Smooth muscle cell (in vitro differentiated cells): ENCODE data around the gene OR5B2. TPM values are rescaled to one million over a fixed set of nuclear protein-coding genes. Genes with fewer than 3 reads are reported as not detected.

Experiments used
- DNase-seq: peaks from one replicate; lab custom pipeline; 2025; ENCODE audit not compliant: unreplicated experiment; lab: John Stamatoyannopoulos, UW
- H2AFZ ChIP-seq: fragments of 200-600 bp; sonication (generic); 2 replicates; pipeline ENCODE4 v1.6.0; 2016; ENCODE audit warnings: antibody characterized with exemption, low read depth, mild to moderate bottlenecking
- H3F3A ChIP-seq: fragments of 200-600 bp; sonication (generic); 2 replicates; pipeline ENCODE4 v1.6.0; 2017; ENCODE audit warnings: antibody characterized with exemption, low read depth
- H3K27ac ChIP-seq: fragments of 200-600 bp; sonication (generic); 2 replicates; pipeline ENCODE4 v1.5.1; 2016; ENCODE audit warnings: low read depth, mild to moderate bottlenecking
- H3K27me3 ChIP-seq: fragments of 200-600 bp; sonication (generic); 2 replicates; pipeline ENCODE4 v1.6.1; 2016; ENCODE audit warnings: low read depth, mild to moderate bottlenecking
- H3K36me3 ChIP-seq: fragments of 200-600 bp; sonication (generic); 2 replicates; pipeline ENCODE4 v1.5.1; 2016; ENCODE audit warnings: low read depth
- H3K4me1 ChIP-seq: fragments of 200-600 bp; sonication (generic); 2 replicates; pipeline ENCODE4 v1.5.1; 2016; ENCODE audit warnings: low read depth
- H3K4me2 ChIP-seq: fragments of 200-600 bp; sonication (generic); 2 replicates; pipeline ENCODE4 v1.6.0; 2016; ENCODE audit warnings: mild to moderate bottlenecking
- H3K4me3 ChIP-seq: fragments of 200-600 bp; sonication (generic); 2 replicates; pipeline ENCODE4 v1.5.1; 2016; ENCODE audit warnings: mild to moderate bottlenecking
- H3K79me2 ChIP-seq: fragments of 200-600 bp; sonication (generic); 2 replicates; pipeline ENCODE4 v1.6.0; 2016; ENCODE audit warnings: low read depth, mild to moderate bottlenecking
- H3K9ac ChIP-seq: fragments of 200-600 bp; sonication (generic); 2 replicates; pipeline ENCODE4 v1.6.0; 2016; ENCODE audit warnings: low read depth
- H3K9me3 ChIP-seq: fragments of 200-600 bp; sonication (generic); replicated peaks from 2 replicates; pipeline ENCODE4 v1.5.1; 2016; ENCODE audit warnings: low read depth
- H4K20me1 ChIP-seq: fragments of 200-600 bp; sonication (generic); 2 replicates; pipeline ENCODE4 v1.6.0; 2016; ENCODE audit warnings: low read depth
- CTCF ChIP-seq: fragments of 200-600 bp; sonication (generic); IDR thresholded peaks from 2 replicates; pipeline ENCODE4 v1.5.1; 2017; ENCODE audit warnings: borderline replicate concordance, mild to moderate bottlenecking, antibody characterized with exemption; ENCODE audit not compliant: insufficient read depth, poor library complexity, severe bottlenecking
- WGBS: methylation state at CpG from one replicate; pipeline ENCODE4 v1.1.7; 2016; ENCODE audit warnings: low lambda C conversion rate; 5-methylcytosine and 5-hydroxymethylcytosine counted together
- polyA plus RNA-seq: library from polyadenylated mRNA; unstranded; fragments of >200 nt; fragmentation: Nextera tagmentation; extraction: Ambion mirVana; gene quantifications from 2 replicates; pipeline ENCODE4 v1.2.1, GENCODE V29; 2016
- total RNA-seq: library from RNA; depleted of rRNA; stranded (reverse); fragments of >200 nt; gene quantifications from 2 replicates; pipeline ENCODE4 v1.2.3, GENCODE V29; 2014

OR5B2 gene
- total and polyA plus RNA-seq, 2 experiments from 2014 or later: not detected

- TF ChIP-seq CTCF: no peak
- WGBS: 53% methylated on average over 3 of the region's 3 CpGs
These were observed 23.7 kb upstream of the OR5B2 start for GRCh38 chr11:58451585-58451984.

GRCh38 chr11:58446294-58446693, 18.4 kb upstream of the OR5B2 start:
- no peaks in the 10 kb centered on the region for H4K20me1 ChIP-seq
- 93% methylated on average over 6 of the region's 6 CpGs for WGBS

More at GRCh38 chr11:58451585-58451984, 23.7 kb upstream of the OR5B2 start:
- Histone ChIP-seq H3K27ac (no peak overlapping the region), H3F3A (no peaks in the 10 kb centered on the region), H3K4me2 (no peak overlapping the region), H4K20me1 (no peaks in the 10 kb centered on the region), H3K36me3 (no peaks in the 10 kb centered on the region), H3K4me1 (no peaks in the 10 kb centered on the region), H3K9me3 (no peaks in the 10 kb centered on the region), H3K9ac (no peak overlapping the region), H3K27me3 (no peaks in the 10 kb centered on the region), H2AFZ (no peak overlapping the region), H3K4me3 (no peak overlapping the region), H3K79me2 (no peaks in the 10 kb centered on the region)
- no peak for DNase-seq

GRCh38 chr11:58444300-58444699, 16.4 kb upstream of the OR5B2 start:
- WGBS: 80% methylated on average over 2 of the region's 2 CpGs
- H3K27ac ChIP-seq: no peak overlapping the region
- DNase-seq: no peak
- no peaks in the 10 kb centered on the region for H3F3A ChIP-seq
- H3K4me3 ChIP-seq: no peak overlapping the region
- no peaks in the 10 kb centered on the region for H3K4me1 ChIP-seq
- no peaks in the 10 kb centered on the region for H3K36me3 ChIP-seq
- H3K27me3 ChIP-seq: no peaks in the 10 kb centered on the region
- H3K9ac ChIP-seq: no peak overlapping the region
- no peak overlapping the region for H2AFZ ChIP-seq
- no peaks in the 10 kb centered on the region for H3K9me3 ChIP-seq
- H3K79me2 ChIP-seq: no peaks in the 10 kb centered on the region
- H3K4me2 ChIP-seq: no peak overlapping the region
- no peak for TF ChIP-seq CTCF
- H4K20me1 ChIP-seq: no peaks in the 10 kb centered on the region

More at GRCh38 chr11:58446294-58446693, 18.4 kb upstream of the OR5B2 start:
- no peaks in the 10 kb centered on the region for H3K4me1 ChIP-seq
- H3K36me3 ChIP-seq: no peaks in the 10 kb centered on the region
- no peaks in the 10 kb centered on the region for H3K79me2 ChIP-seq
- DNase-seq: no peak
- no peak overlapping the region for H3K4me2 ChIP-seq
- no peaks in the 10 kb centered on the region for H3K9me3 ChIP-seq
- TF ChIP-seq CTCF: no peak
- no peaks in the 10 kb centered on the region for H3F3A ChIP-seq
- H2AFZ ChIP-seq: no peak overlapping the region
- no peak overlapping the region for H3K4me3 ChIP-seq
- no peak overlapping the region for H3K27ac ChIP-seq
- H3K9ac ChIP-seq: no peak overlapping the region
- no peaks in the 10 kb centered on the region for H3K27me3 ChIP-seq

- TF ChIP-seq CTCF: no peak
- WGBS: 94% methylated on average over 1 of the region's 1 CpG
- Histone ChIP-seq H3K27ac (no peak within 1 kb of the TSS), H2AFZ (no peak within 1 kb of the TSS), H3K4me3 (no peak within 1 kb of the TSS), H3K4me2 (no peak within 1 kb of the TSS), H3K9ac (no peak within 1 kb of the TSS), H3K4me1 (no peaks in the 10 kb centered on the region), H3K9me3 (no peaks in the 10 kb centered on the region), H3K79me2 (no peaks in the 10 kb centered on the region), H4K20me1 (no peaks in the 10 kb centered on the region), H3K36me3 (no peaks in the 10 kb centered on the region), H3F3A (no peaks in the 10 kb centered on the region), H3K27me3 (no peaks in the 10 kb centered on the region)
- no peak for DNase-seq
These were observed 14.2 kb upstream of the OR5B2 start, which contains the start of gene OR5B12 for GRCh38 chr11:58442136-58442535. OR5B12 (minus strand) TSS chr11:58442236; CDS start chr11:58440151, 2,085 bp downstream.
